Hematopoietic multipotent progenitor cell treated with erythropoietin and hydrocortisone succinate and interleukin-3 and kit ligand, for 8 days (in vitro differentiated cells): ENCODE measurements around the gene SLC31A1.

Experiments used
- DNase-seq: peaks from one replicate; pipeline ENCODE4 v3.0.0-alpha.2; 2015

SLC31A1 gene

GRCh38 chr9:113221003-113221799 is at the start of gene SLC31A1, which contains the start of gene FKBP15:
Gene SLC31A1, plus strand, starts transcription at chr9:113221544. Its CDS starts 34,605 bp downstream, at chr9:113256149.
Gene FKBP15, minus strand, starts transcription at chr9:113221277. Its CDS starts 34 bp downstream, at chr9:113221243.
- DNase-seq = peak; percentile 97

- DNase-seq = no peak
Measured at GRCh38 chr9:113173341-113173740, 48.0 kb upstream of the SLC31A1 start.

- DNase-seq = no peak
Measured at GRCh38 chr9:113176803-113177202, 44.5 kb upstream of the SLC31A1 start.

GRCh38 chr9:113177251-113177650 is 44.1 kb upstream of the SLC31A1 start:
- DNase-seq = no peak

- DNase-seq = no peak
Measured at GRCh38 chr9:113178087-113178486, 43.3 kb upstream of the SLC31A1 start.

GRCh38 chr9:113179839-113180238 is 41.5 kb upstream of the SLC31A1 start:
- no peak for DNase-seq

GRCh38 chr9:113181165-113181564 is 40.2 kb upstream of the SLC31A1 start:
- DNase-seq = no peak

GRCh38 chr9:113183956-113184488 is 37.3 kb upstream of the SLC31A1 start:
- no peak for DNase-seq

GRCh38 chr9:113184539-113184938 is 36.8 kb upstream of the SLC31A1 start:
- no peak for DNase-seq

GRCh38 chr9:113185271-113185670 is 36.1 kb upstream of the SLC31A1 start:
- DNase-seq = no peak

- DNase-seq = no peak
Measured at GRCh38 chr9:113186137-113186755, 35.1 kb upstream of the SLC31A1 start.

GRCh38 chr9:113187929-113188595 is 33.3 kb upstream of the SLC31A1 start:
- no peak for DNase-seq

- no peak for DNase-seq
Measured at GRCh38 chr9:113192455-113192854, 28.9 kb upstream of the SLC31A1 start.

- no peak for DNase-seq
Measured at GRCh38 chr9:113199683-113200329, 21.5 kb upstream of the SLC31A1 start.

- no peak for DNase-seq
Measured at GRCh38 chr9:113205432-113205831, 15.9 kb upstream of the SLC31A1 start.

- DNase-seq = no peak
Measured at GRCh38 chr9:113205861-113206260, 15.5 kb upstream of the SLC31A1 start.

- no peak for DNase-seq
Measured at GRCh38 chr9:113210815-113211214, 10.5 kb upstream of the SLC31A1 start.

GRCh38 chr9:113215132-113215531 is 6.2 kb upstream of the SLC31A1 start:
- peak; percentile 95 for DNase-seq

- no peak for DNase-seq
Measured at GRCh38 chr9:113216406-113216805, 4.9 kb upstream of the SLC31A1 start.

- DNase-seq = no peak
Measured at GRCh38 chr9:113219186-113219936, 2.0 kb upstream of the SLC31A1 start.

- DNase-seq = peak; percentile 47
Measured at GRCh38 chr9:113219969-113220368, 1.4 kb upstream of the SLC31A1 start.

GRCh38 chr9:113220467-113221002 is 809 bp upstream of the SLC31A1 start:
- DNase-seq = peak; percentile 13
